HUES64 (cell line): ENCODE measurements around the gene REPIN1.

ENCODE experiments used
- H3K27ac ChIP-seq: 2 replicates; pipeline ENCODE4 v1.7.0; 2013; ENCODE audit warnings: low read depth, low read length, inconsistent platforms
- H3K27me3 ChIP-seq: 2 replicates; pipeline ENCODE4 v1.6.1; 2013; ENCODE audit warnings: mild to moderate bottlenecking, low read length; ENCODE audit not compliant: insufficient read depth
- H3K36me3 ChIP-seq: 2 replicates; pipeline ENCODE4 v1.6.1; 2013; ENCODE audit warnings: mild to moderate bottlenecking, low read length; ENCODE audit not compliant: insufficient read depth
- H3K4me1 ChIP-seq: 2 replicates; pipeline ENCODE4 v1.6.1; 2013; ENCODE audit warnings: mild to moderate bottlenecking, low read length, moderate library complexity; ENCODE audit not compliant: insufficient read depth
- H3K4me3 ChIP-seq: 2 replicates; pipeline ENCODE4 v1.5.1; 2013; ENCODE audit warnings: mild to moderate bottlenecking, low read length, moderate library complexity
- H3K9ac ChIP-seq: 2 replicates; pipeline ENCODE4 v1.6.1; 2013; ENCODE audit warnings: mild to moderate bottlenecking, low read depth, low read length
- H3K9me3 ChIP-seq: 2 replicates; pipeline ENCODE4 v1.6.1; 2013; ENCODE audit warnings: low read depth, low read length; ENCODE audit not compliant: insufficient read depth
- WGBS: fragments of 150-250, 120-280 bp; methylation state at CpG from one replicate; pipeline ENCODE4 v1.1.7; 2013; ENCODE audit warnings: missing lambda C conversion rate; 5-methylcytosine and 5-hydroxymethylcytosine counted together

Gene REPIN1

DNA sequence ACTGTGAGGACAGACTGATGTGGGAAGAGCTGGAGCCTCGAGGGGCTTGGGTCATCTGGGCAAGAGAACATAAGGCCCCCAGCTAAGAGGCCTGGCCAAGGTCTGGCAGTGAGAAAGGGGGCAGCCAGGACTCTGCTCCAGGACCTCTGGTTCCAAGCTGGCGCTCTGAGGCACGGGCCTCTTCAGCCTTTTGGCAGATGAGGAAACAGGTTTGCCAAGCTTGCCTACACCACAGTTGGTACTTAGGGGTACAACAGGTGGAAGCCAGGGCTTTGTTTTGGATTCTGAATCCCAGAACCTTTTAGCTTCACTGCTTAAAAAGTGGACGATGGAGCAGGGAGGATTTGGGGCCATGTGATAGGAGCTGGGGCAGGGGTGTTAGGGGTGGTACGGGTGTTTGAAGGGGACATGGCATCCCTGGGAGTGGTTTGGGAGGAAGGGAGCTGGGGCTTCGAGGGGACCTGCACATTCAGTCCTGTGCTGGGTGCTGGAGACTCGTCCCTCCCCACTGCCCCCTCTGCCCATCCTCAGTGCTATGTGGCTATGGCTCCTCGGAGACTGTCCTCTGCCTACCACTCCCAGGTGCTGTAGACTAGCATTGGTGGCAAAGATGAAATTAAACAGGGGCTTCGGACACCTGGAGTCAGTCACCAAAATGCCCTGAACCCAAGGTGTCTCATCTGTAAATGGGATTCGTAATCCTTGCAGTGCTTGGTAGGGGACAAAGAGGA, 40.8 kb downstream of the REPIN1 start:
- no peak overlapping the region for H3K27ac ChIP-seq
- peaks cover 12% of the 10 kb centered on the region for H3K4me1 ChIP-seq
- WGBS: 93% methylated on average over 10 of the region's 10 CpGs
- H3K27me3 ChIP-seq: no peaks in the 10 kb centered on the region
- no peak overlapping the region for H3K9ac ChIP-seq
- no peaks in the 10 kb centered on the region for H3K9me3 ChIP-seq
- H3K36me3 ChIP-seq: peaks cover 23% of the 10 kb centered on the region
- no peak overlapping the region for H3K4me3 ChIP-seq

- 96% methylated on average over 7 of the region's 7 CpGs for WGBS
- no peak overlapping the region for H3K27ac ChIP-seq
- H3K4me1 ChIP-seq: peaks cover 10% of the 10 kb centered on the region; the same call in 1 of the 2 replicates
- H3K27me3 ChIP-seq: no peaks in the 10 kb centered on the region
- H3K9ac ChIP-seq: no peak overlapping the region
- no peak overlapping the region for H3K4me3 ChIP-seq
- no peaks in the 10 kb centered on the region for H3K9me3 ChIP-seq
- H3K36me3 ChIP-seq: peaks cover 23% of the 10 kb centered on the region
Measured at GRCh38 chr7:150410131-150410530, 41.5 kb downstream of the REPIN1 start.

DNA sequence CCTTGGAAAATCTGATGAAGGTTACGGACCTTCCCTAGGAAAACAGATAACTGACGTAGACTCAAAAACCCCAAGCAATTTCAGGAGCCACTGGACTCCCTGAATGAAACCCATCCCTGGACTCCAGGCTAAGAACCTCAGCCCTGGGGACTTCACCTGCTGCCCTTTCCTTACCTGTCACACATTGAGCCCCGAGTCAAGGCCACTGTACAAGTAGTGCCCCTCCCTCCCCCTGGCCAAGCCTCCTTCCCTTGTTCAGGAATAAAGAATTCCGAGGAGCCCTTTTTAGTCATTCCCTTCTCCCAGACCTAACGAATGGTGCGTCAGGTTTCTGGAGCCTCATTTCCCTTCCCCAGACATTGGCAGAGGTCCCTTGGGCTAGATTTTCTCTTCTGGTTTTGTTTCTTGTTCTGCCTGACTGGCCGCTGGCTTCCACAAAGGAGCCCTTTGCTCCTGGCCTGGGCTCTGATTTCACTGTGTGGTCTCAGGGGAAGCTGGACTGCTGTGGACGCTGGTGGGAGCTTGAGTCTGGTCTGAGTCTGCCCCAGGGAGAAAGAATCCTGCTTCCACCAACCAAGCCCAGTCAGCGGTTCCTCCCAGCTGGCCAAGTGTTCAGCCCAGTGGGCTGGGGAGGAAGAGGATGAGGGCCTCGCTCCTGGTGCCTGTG, 42.2 kb downstream of the REPIN1 start:
- WGBS: 94% methylated on average over 10 of the region's 10 CpGs
- no peak overlapping the region for H3K27ac ChIP-seq
- H3K27me3 ChIP-seq: no peaks in the 10 kb centered on the region
- H3K36me3 ChIP-seq: peaks cover 23% of the 10 kb centered on the region
- no peak overlapping the region for H3K9ac ChIP-seq
- no peak overlapping the region for H3K4me3 ChIP-seq
- peaks cover 10% of the 10 kb centered on the region; the same call in 1 of the 2 replicates for H3K4me1 ChIP-seq
- no peaks in the 10 kb centered on the region for H3K9me3 ChIP-seq

DNA sequence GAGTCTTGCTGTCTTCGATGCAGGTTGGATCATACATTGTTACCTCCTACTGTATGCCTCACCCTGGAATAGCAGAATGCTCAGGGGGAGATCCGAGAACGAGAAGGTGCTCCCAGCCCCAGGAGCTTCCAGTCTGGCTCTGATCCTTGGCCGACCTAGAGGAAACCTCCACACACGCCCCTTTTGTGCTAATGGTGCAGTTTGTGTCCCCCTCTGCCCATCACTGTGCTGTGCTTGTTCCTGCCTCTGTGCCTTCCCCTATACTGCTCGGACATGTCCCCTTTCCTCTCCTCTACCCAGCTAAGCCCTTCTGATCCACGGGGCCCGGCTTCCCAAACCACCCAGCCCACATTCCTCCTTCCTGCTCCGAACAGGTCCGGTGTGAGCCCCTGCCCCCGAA, 43.0 kb downstream of the REPIN1 start:
- no peak overlapping the region for H3K27ac ChIP-seq
- H3K4me3 ChIP-seq: no peak overlapping the region
- H3K27me3 ChIP-seq: no peaks in the 10 kb centered on the region
- peaks cover 23% of the 10 kb centered on the region for H3K36me3 ChIP-seq
- 83% methylated on average over 11 of the region's 11 CpGs for WGBS
- H3K9ac ChIP-seq: no peak overlapping the region
- no peaks in the 10 kb centered on the region for H3K9me3 ChIP-seq
- peaks cover 6% of the 10 kb centered on the region; the same call in 1 of the 2 replicates for H3K4me1 ChIP-seq

- Histone ChIP-seq H3K4me3 (no peak overlapping the region), H3K9ac (no peak overlapping the region), H3K27ac (no peak overlapping the region), H3K4me1 (peaks cover 3% of the 10 kb centered on the region; the same call in 1 of the 2 replicates), H3K27me3 (no peaks in the 10 kb centered on the region), H3K9me3 (no peaks in the 10 kb centered on the region), H3K36me3 (peaks cover 23% of the 10 kb centered on the region)
- WGBS: 95% methylated on average over 11 of the region's 11 CpGs
Measured at GRCh38 chr7:150412016-150412415, 43.4 kb downstream of the REPIN1 start.

GRCh38 chr7:150412518-150413488, 44.2 kb downstream of the REPIN1 start:
- Histone ChIP-seq H3K4me3 (no peak overlapping the region), H3K27ac (no peak overlapping the region), H3K36me3 (peaks cover 23% of the 10 kb centered on the region), H3K27me3 (no peaks in the 10 kb centered on the region), H3K9me3 (no peaks in the 10 kb centered on the region), H3K9ac (no peak overlapping the region), H3K4me1 (no peaks in the 10 kb centered on the region)
- 86% methylated on average over 37 of the region's 37 CpGs for WGBS

GRCh38 chr7:150413640-150414081, 45.0 kb downstream of the REPIN1 start:
- Histone ChIP-seq H3K36me3 (peaks cover 21% of the 10 kb centered on the region), H3K27me3 (no peaks in the 10 kb centered on the region), H3K4me1 (no peaks in the 10 kb centered on the region), H3K27ac (no peak overlapping the region), H3K4me3 (no peak overlapping the region), H3K9ac (no peak overlapping the region), H3K9me3 (no peaks in the 10 kb centered on the region)
- WGBS: 93% methylated on average over 11 of the region's 11 CpGs

GRCh38 chr7:150415161-150416153, 46.8 kb downstream of the REPIN1 start:
- no peaks in the 10 kb centered on the region for H3K4me1 ChIP-seq
- no peak overlapping the region for H3K9ac ChIP-seq
- H3K9me3 ChIP-seq: no peaks in the 10 kb centered on the region
- peaks cover 10% of the 10 kb centered on the region for H3K36me3 ChIP-seq
- H3K27ac ChIP-seq: no peak overlapping the region
- peaks cover 3% of the 10 kb centered on the region; the same call in 1 of the 2 replicates for H3K27me3 ChIP-seq
- no peak overlapping the region for H3K4me3 ChIP-seq
- WGBS: 93% methylated on average over 19 of the region's 19 CpGs

DNA sequence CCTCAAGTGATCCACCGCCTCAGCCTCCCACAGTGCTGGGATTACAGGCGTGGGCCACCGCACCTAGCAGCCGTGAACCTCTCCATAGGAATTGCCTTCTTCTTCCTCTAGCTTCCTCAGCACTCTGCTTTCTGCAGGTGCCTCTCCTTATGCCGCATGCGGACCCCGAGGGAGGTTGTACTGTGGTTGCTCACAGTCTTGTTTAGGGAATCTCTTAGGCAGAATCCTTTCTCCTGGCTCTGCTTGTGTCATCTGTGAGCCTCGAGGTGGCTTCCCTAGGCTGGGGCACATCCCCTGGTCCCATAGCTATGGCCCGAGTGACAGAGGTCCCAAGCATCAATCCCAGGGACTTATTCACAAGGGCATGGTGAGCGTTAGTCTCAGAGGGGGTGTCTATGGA, 48.6 kb downstream of the REPIN1 start:
- H3K9me3 ChIP-seq: no peaks in the 10 kb centered on the region
- no peaks in the 10 kb centered on the region for H3K4me1 ChIP-seq
- no peak overlapping the region for H3K9ac ChIP-seq
- WGBS: 95% methylated on average over 10 of the region's 10 CpGs
- no peak overlapping the region for H3K4me3 ChIP-seq
- H3K27ac ChIP-seq: no peak overlapping the region
- no peaks in the 10 kb centered on the region for H3K36me3 ChIP-seq
- peaks cover 7% of the 10 kb centered on the region; the same call in 1 of the 2 replicates for H3K27me3 ChIP-seq

DNA sequence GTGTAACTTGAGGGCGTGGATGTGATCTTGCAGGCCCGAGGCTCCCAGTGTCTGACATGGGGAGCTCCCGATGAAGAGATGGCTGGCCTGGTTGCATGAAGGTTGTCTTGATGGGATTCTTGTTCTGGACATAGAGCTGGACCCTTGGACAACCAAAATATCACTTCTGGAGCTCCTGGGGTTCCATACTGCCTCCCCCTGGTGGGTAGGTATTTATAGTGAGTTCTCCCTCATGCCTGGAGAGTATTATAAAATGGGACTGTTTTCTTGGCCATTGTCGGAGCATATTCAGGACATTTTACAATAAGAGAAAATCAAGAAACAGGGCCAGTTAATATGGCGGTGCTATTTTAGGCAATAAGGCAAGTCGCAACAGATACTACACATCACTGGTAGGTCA, 49.2 kb downstream of the REPIN1 start:
- WGBS: 98% methylated on average over 6 of the region's 6 CpGs
- Histone ChIP-seq H3K4me1 (no peaks in the 10 kb centered on the region), H3K27ac (no peak overlapping the region), H3K9ac (no peak overlapping the region), H3K9me3 (no peaks in the 10 kb centered on the region), H3K36me3 (no peaks in the 10 kb centered on the region), H3K27me3 (peaks cover 7% of the 10 kb centered on the region; the same call in 1 of the 2 replicates), H3K4me3 (no peak overlapping the region)
